Stimulated activated CD4-positive, alpha-beta T cell treated with anti-CD3 and anti-CD28 coated beads, TNF-alpha, amount 100 ng/mL, for 1 hour (primary cell): ENCODE measurements around the gene PPP2R5C.

Experiments
- DNase-seq, 3 donors: peaks; one replicate each; pipeline ENCODE4 v3.0.0-alpha.2; 2020; ENCODE audit warnings: low read depth in 3 of 3, low spot score in 1 of 3

Gene PPP2R5C

GRCh38 chr14:101838476-101838875 lies 77.0 kb downstream of the PPP2R5C start:
- DNase-seq, result no peak

- DNase-seq, result no peak
These were observed 77.7 kb downstream of the PPP2R5C start for GRCh38 chr14:101839236-101839635.

GRCh38 chr14:101839661-101840060 lies 78.2 kb downstream of the PPP2R5C start:
- no peak for DNase-seq

- DNase-seq, result no peak
These were observed 79.3 kb downstream of the PPP2R5C start for GRCh38 chr14:101840649-101841369.

- no peak for DNase-seq
These were observed 81.5 kb downstream of the PPP2R5C start for GRCh38 chr14:101843038-101843437.

GRCh38 chr14:101843665-101844064 lies 82.2 kb downstream of the PPP2R5C start:
- no peak for DNase-seq

GRCh38 chr14:101844219-101844618 lies 82.7 kb downstream of the PPP2R5C start:
- DNase-seq, result no peak

- no peak for DNase-seq
These were observed 83.2 kb downstream of the PPP2R5C start for GRCh38 chr14:101844751-101845150.

- no peak for DNase-seq
These were observed 84.0 kb downstream of the PPP2R5C start for GRCh38 chr14:101845496-101845895.

- no peak for DNase-seq
These were observed 84.4 kb downstream of the PPP2R5C start for GRCh38 chr14:101845896-101846295.

GRCh38 chr14:101849125-101849524 lies 87.6 kb downstream of the PPP2R5C start:
- no peak for DNase-seq

GRCh38 chr14:101849640-101850039 lies 88.1 kb downstream of the PPP2R5C start:
- no peak for DNase-seq

- no peak for DNase-seq
These were observed 89.7 kb downstream of the PPP2R5C start for GRCh38 chr14:101851183-101851582.

GRCh38 chr14:101851736-101852405 lies 90.4 kb downstream of the PPP2R5C start:
- DNase-seq, result no peak

- DNase-seq, result no peak
These were observed 91.3 kb downstream of the PPP2R5C start for GRCh38 chr14:101852785-101853184.

GRCh38 chr14:101853455-101854018 lies 92.0 kb downstream of the PPP2R5C start:
- DNase-seq, result no peak

- no peak for DNase-seq
These were observed 92.9 kb downstream of the PPP2R5C start for GRCh38 chr14:101854366-101854765.

- no peak for DNase-seq
These were observed 94.4 kb downstream of the PPP2R5C start for GRCh38 chr14:101855958-101856357.

GRCh38 chr14:101856536-101856935 lies 95.0 kb downstream of the PPP2R5C start:
- no peak for DNase-seq

- DNase-seq, result no peak
These were observed 95.7 kb downstream of the PPP2R5C start for GRCh38 chr14:101857226-101857625.

GRCh38 chr14:101858791-101859537 lies 97.5 kb downstream of the PPP2R5C start:
- DNase-seq, result no peak

- DNase-seq, result no peak
These were observed 98.0 kb downstream of the PPP2R5C start for GRCh38 chr14:101859538-101859902.
